CD4-positive, alpha-beta T cell (primary cell): ENCODE data around the gene IRF6. TPM values are rescaled to one million over a fixed set of nuclear protein-coding genes. Genes with fewer than 3 reads are reported as not detected.

Source experiments
- ATAC-seq: fragments of 200-7000 bp; cut with Tn5 transposase; one replicate; pipeline ENCODE4 v1.10.0; 2022; ENCODE audit warnings: mild to moderate bottlenecking; ENCODE audit not compliant: poor library complexity
- CTCF ChIA-PET: fragments of 350-600 bp; sonication (Branson Sonifier 250); formaldehyde crosslinking; loops from one replicate; lab custom pipeline; 2021; ENCODE audit warnings: antibody characterized with exemption, inconsistent platforms; lab: Charles Lee
- POLR2A ChIA-PET: fragments of 350-600 bp; sonication (Branson Sonifier 250); formaldehyde crosslinking; loops from one replicate; lab custom pipeline; 2021; ENCODE audit warnings: antibody characterized with exemption, inconsistent platforms; lab: Charles Lee
- DNase-seq, 14 experiments: peaks; one replicate each; pipeline ENCODE4 v3.0.0-alpha.2; 2013 to 2020; ENCODE audit warnings: mixed read lengths in 2 of 14
- H3K27ac ChIP-seq, 2 donors: one replicate each; pipeline versions ENCODE4 v1.5.1 to v1.7.0; 2013; ENCODE audit warnings: low read length in 2 of 2, low read depth in 1 of 2, mild to moderate bottlenecking in 1 of 2
- H3K27me3 ChIP-seq, 2 experiments: 1 replicate in 1 of 2; 2 replicates in 1 of 2; pipeline versions ENCODE4 v1.6.1 to v1.7.0; 2013; ENCODE audit warnings: low read length in 2 of 2, control low read depth in 1 of 2, mild to moderate bottlenecking in 1 of 2, moderate library complexity in 1 of 2; ENCODE audit not compliant: insufficient read depth in 2 of 2, control insufficient read depth in 1 of 2
- H3K36me3 ChIP-seq: one replicate; pipeline ENCODE4 v1.6.1; 2013; ENCODE audit warnings: low read length, control low read depth; ENCODE audit not compliant: insufficient read depth
- H3K4me1 ChIP-seq: one replicate; pipeline ENCODE4 v1.6.1; 2013; ENCODE audit warnings: low read length, control low read depth; ENCODE audit not compliant: insufficient read depth
- H3K4me3 ChIP-seq: one replicate; pipeline ENCODE4 v1.5.1; 2013; ENCODE audit warnings: mild to moderate bottlenecking, low read length, moderate library complexity
- H3K9me3 ChIP-seq, 2 experiments: 1 replicate in 1 of 2; 2 replicates in 1 of 2; pipeline versions ENCODE4 v1.6.1 to v1.7.0; 2013; ENCODE audit warnings: low read length in 2 of 2, mild to moderate bottlenecking in 2 of 2, control low read depth in 1 of 2, moderate library complexity in 1 of 2; ENCODE audit not compliant: control insufficient read depth in 1 of 2, insufficient read depth in 1 of 2
- H3K27ac Mint-ChIP-seq: one replicate; pipeline ENCODE4 v1.8.0; 2020; ENCODE audit warnings: mixed read lengths
- H3K27me3 Mint-ChIP-seq: one replicate; pipeline ENCODE4 v1.8.0; 2021; ENCODE audit warnings: mixed read lengths
- H3K36me3 Mint-ChIP-seq: one replicate; pipeline ENCODE4 v1.8.0; 2021; ENCODE audit warnings: low read depth, mixed read lengths
- H3K4me1 Mint-ChIP-seq: one replicate; pipeline ENCODE4 v1.8.0; 2021; ENCODE audit warnings: low read depth, mixed read lengths
- H3K4me3 Mint-ChIP-seq: one replicate; pipeline ENCODE4 v1.8.0; 2020; ENCODE audit warnings: mild to moderate bottlenecking, mixed read lengths
- H3K9me3 Mint-ChIP-seq: one replicate; pipeline ENCODE4 v1.8.0; 2020; ENCODE audit warnings: mixed read lengths
- CTCF ChIP-seq: fragments of 200-600 bp; IDR thresholded peaks from one replicate; pipeline ENCODE4 v1.8.0; 2022; ENCODE audit warnings: antibody characterized with exemption, mild to moderate bottlenecking
- intact Hi-C, 2 experiments: fragments of 100-400 bp; cut with DNase I in 1 of 2; cut with micrococcal nuclease in 1 of 2; formaldehyde crosslinking; loops; one replicate each; pipeline versions ENCODE4 v1.15.1 to v1.9.0; 2023 to 2025; cut with DNase I, micrococcal nuclease
- total RNA-seq, 174 experiments: library from RNA in 2 of 174; stranded (reverse) in 2 of 174; gene quantifications; one replicate each; pipeline ENCODE4 v1.2.3 and lab custom pipeline; 2021 to 2026

IRF6 gene
- total RNA-seq, 2 experiments from 2014 or later: 0.74 to 1.7 TPM

- ATAC-seq (no peak), DNase-seq (peak in 4 of 14 experiments; percentile 23 to 49 (median 42))
- no peak overlapping the region for H3K27ac Mint-ChIP-seq
- no peaks in the 10 kb centered on the region for H3K9me3 Mint-ChIP-seq
- TF ChIP-seq CTCF: no peak
- H3K27me3 ChIP-seq: no peaks in the 10 kb centered on the region
- no peaks in the 10 kb centered on the region for H3K9me3 ChIP-seq
- CTCF ChIA-PET: interaction anchor here (1.2 to 9.3 kb wide), 9 partner anchors 10 to 1367 kb away, joined by 3 to 80 read pairs (median 7); partner anchors contain the start of genes KCNH1, TRAF3IP3 and UTP25
- no peaks in the 10 kb centered on the region for H3K27me3 Mint-ChIP-seq
- H3K4me1 ChIP-seq: peaks cover 75% of the 10 kb centered on the region
- peaks cover 59% of the 10 kb centered on the region for H3K36me3 ChIP-seq
- peaks cover 45% of the 10 kb centered on the region for H3K36me3 Mint-ChIP-seq
- peak overlapping the region; percentile 71 for H3K4me3 ChIP-seq
- intact Hi-C loops: loop anchor here (1.0 to 5.0 kb wide), 6 partner anchors 10 to 75 kb away; partner anchors contain the start of genes TRAF3IP3 (in 1 of the 2) and UTP25 (in 1 of the 2)
- H3K4me3 Mint-ChIP-seq: no peak overlapping the region
- H3K4me1 Mint-ChIP-seq: peaks cover 64% of the 10 kb centered on the region
- H3K27ac ChIP-seq: peak overlapping the region; percentile 33 to 73
- POLR2A ChIA-PET: interaction anchor here (0.6 to 6.6 kb wide), 9 partner anchors 12 to 158 kb away, joined by 3 to 478 read pairs (median 16); partner anchors contain the start of genes C1orf74, TRAF3IP3 and UTP25
Measured at GRCh38 chr1:209767706-209768105, 38.2 kb downstream of the IRF6 start.

GRCh38 chr1:209767096-209767495 lies 38.8 kb downstream of the IRF6 start:
- no peaks in the 10 kb centered on the region for H3K27me3 ChIP-seq
- POLR2A ChIA-PET: interaction anchor here (5.8 to 6.6 kb wide), 2 partner anchors 13 kb away, joined by 245 to 478 read pairs; partner anchors contain the start of genes C1orf74 and TRAF3IP3

GRCh38 chr1:209766051-209766450 lies 39.9 kb downstream of the IRF6 start:
- Mint-ChIP-seq H3K27ac (no peak overlapping the region), H3K9me3 (no peaks in the 10 kb centered on the region), H3K4me3 (no peak overlapping the region), H3K4me1 (peaks cover 80% of the 10 kb centered on the region), H3K36me3 (peaks cover 61% of the 10 kb centered on the region), H3K27me3 (no peaks in the 10 kb centered on the region)
- Histone ChIP-seq H3K27ac (peak overlapping the region; percentile 36 to 71), H3K4me3 (no peak overlapping the region), H3K36me3 (peaks cover 67% of the 10 kb centered on the region), H3K9me3 (no peaks in the 10 kb centered on the region), H3K4me1 (peaks cover 75% of the 10 kb centered on the region), H3K27me3 (no peaks in the 10 kb centered on the region)
- no peak for TF ChIP-seq CTCF
- ATAC-seq (no peak), DNase-seq (peak in 2 of 14 experiments; percentile 42 to 49)
- ChIA-PET CTCF (interaction anchor here (0.5 to 9.3 kb wide), 5 partner anchors 8 to 608 kb away, joined by 3 to 80 read pairs (median 5); partner anchors contain the start of genes TRAF3IP3 and UTP25), POLR2A (interaction anchor here (1.1 to 6.6 kb wide), 4 partner anchors 12 to 91 kb away, joined by 3 to 478 read pairs (median 125); partner anchors contain the start of genes C1orf74, G0S2, TRAF3IP3 and UTP25)
- intact Hi-C loops: loop anchor here (2.0 to 5.0 kb wide), 3 partner anchors 17 to 74 kb away; partner anchors contain the start of gene UTP25 (in 1 of the 2)

More at GRCh38 chr1:209767096-209767495, 38.8 kb downstream of the IRF6 start:
- no peaks in the 10 kb centered on the region for H3K27me3 Mint-ChIP-seq
- H3K27ac ChIP-seq: peak overlapping the region; percentile 33 to 73
- no peak overlapping the region for H3K27ac Mint-ChIP-seq
- TF ChIP-seq CTCF: no peak
- no peak overlapping the region for H3K4me3 Mint-ChIP-seq
- H3K36me3 ChIP-seq: peaks cover 59% of the 10 kb centered on the region
- peak overlapping the region; percentile 71 for H3K4me3 ChIP-seq
- DNase-seq (no peak), ATAC-seq (no peak)
- peaks cover 75% of the 10 kb centered on the region for H3K4me1 ChIP-seq
- intact Hi-C loops: loop anchor here (1.0 to 5.0 kb wide), 4 partner anchors 10 to 75 kb away; partner anchors contain the start of gene UTP25 (in 1 of the 2)
- H3K36me3 Mint-ChIP-seq: peaks cover 51% of the 10 kb centered on the region
- H3K9me3 ChIP-seq: no peaks in the 10 kb centered on the region
- peaks cover 70% of the 10 kb centered on the region for H3K4me1 Mint-ChIP-seq
- no peaks in the 10 kb centered on the region for H3K9me3 Mint-ChIP-seq
- CTCF ChIA-PET: interaction anchor here (1.5 to 9.3 kb wide), 5 partner anchors 9 to 61 kb away, joined by 5 to 80 read pairs (median 7); partner anchors contain the start of genes TRAF3IP3 and UTP25
